HG02642 (cell line): Measurements from ENCODE around the gene AP3B2.

Experiments used
- ATAC-seq: cut with Tn5 transposase; IDR thresholded peaks from one replicate; pipeline ENCODE4 v1.9.1; 2021; ENCODE audit warnings: mild to moderate bottlenecking; ENCODE audit not compliant: unreplicated experiment, poor library complexity

Gene AP3B2

GRCh38 chr15:82624008-82624407 is 85.7 kb downstream of the AP3B2 start:
- no peak for ATAC-seq

DNA sequence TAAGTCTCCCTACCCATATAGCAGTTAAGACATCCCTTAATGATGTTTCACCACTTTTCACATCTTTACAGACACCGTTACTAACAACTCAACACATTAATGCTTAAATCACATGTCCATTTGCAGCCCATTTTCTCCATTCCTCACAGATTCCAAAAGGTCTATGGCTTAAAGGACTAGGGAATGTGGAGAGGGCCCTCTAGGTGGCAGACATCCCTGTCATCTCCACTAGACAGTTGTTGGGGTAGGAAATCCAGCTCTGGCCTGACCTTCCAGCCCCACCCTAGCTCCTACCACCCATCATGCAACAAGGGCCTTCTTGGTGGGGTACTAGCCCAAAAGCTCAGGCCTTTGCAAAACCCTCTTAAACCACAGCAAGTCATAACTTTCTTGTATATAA is 87.7 kb downstream of the AP3B2 start:
- ATAC-seq: no peak

DNA sequence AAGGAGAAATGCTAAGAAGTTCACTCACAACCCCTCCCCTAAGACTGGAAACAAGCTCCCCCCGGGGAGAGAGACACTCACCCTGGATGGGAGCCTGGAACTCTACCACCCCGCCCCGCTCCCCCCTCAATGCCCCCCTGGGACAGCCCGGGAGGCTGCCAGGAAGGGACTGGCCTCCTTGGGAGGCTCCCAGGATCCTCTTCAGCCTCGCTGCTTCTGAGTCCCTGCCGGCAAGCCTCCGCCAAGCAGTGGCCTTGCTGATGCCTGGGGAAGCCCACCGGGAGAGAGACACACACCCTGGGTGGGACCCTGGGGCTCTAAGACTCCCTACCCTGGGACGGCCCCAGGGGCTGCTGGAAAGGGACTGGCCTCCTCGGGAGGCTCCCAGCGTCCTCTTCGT is 95.9 kb downstream of the AP3B2 start:
- ATAC-seq: no peak

- no peak for ATAC-seq
Observed at GRCh38 chr15:82611348-82611747, 98.3 kb downstream of the AP3B2 start.
